ENCODE results near the gene CHM.
"Not testable (repeated sequence)": the region's sequence is repeated elsewhere in the genome, so short reads cannot be mapped to it uniquely, and the experiment has no call there.

CHM gene

GRCh38 chrX:85955510-85955909, 91.8 kb downstream of the CHM start:
- in situ Hi-C loops (cut with MboI; ENCODE audit: low sequenced_read_pairs, unreplicated experiment), result no loop called here
- TF ChIP-seq CTCF (IDR thresholded peaks at IDR 0.05; ENCODE audit: borderline replicate concordance, control extremely low read depth, extremely low read depth, insufficient read depth, missing control alignments), result no peak

GRCh38 chrX:85944751-85945150, 102.6 kb downstream of the CHM start:
- DNase-seq (ENCODE audit: low spot score); in situ Hi-C loops (cut with MboI; ENCODE audit: low sequenced_read_pairs, unreplicated experiment): not testable (repeated sequence)

More at GRCh38 chrX:85955510-85955909, 91.8 kb downstream of the CHM start:
- no peak for DNase-seq (ENCODE audit: low spot score)

GRCh38 chrX:85941275-85941674, 106.1 kb downstream of the CHM start:
- in situ Hi-C loops (cut with MboI; ENCODE audit: low sequenced_read_pairs, unreplicated experiment), result no loop called here
- DNase-seq (ENCODE audit: low spot score), result no peak
- no peak for TF ChIP-seq CTCF (IDR thresholded peaks at IDR 0.05; ENCODE audit: borderline replicate concordance, control extremely low read depth, extremely low read depth, insufficient read depth, missing control alignments)

GRCh38 chrX:85939942-85940341, 107.4 kb downstream of the CHM start:
- DNase-seq (ENCODE audit: low spot score); in situ Hi-C loops (cut with MboI; ENCODE audit: low sequenced_read_pairs, unreplicated experiment): not testable (repeated sequence)

GRCh38 chrX:85934399-85934798, 113.0 kb downstream of the CHM start:
- in situ Hi-C loops (cut with MboI; ENCODE audit: low sequenced_read_pairs, unreplicated experiment); DNase-seq (ENCODE audit: low spot score): not testable (repeated sequence)

GRCh38 chrX:85930099-85930498, 117.3 kb downstream of the CHM start:
- no peak for TF ChIP-seq CTCF (IDR thresholded peaks at IDR 0.05; ENCODE audit: borderline replicate concordance, control extremely low read depth, extremely low read depth, insufficient read depth, missing control alignments)
- DNase-seq (ENCODE audit: low spot score), result no peak
- in situ Hi-C loops (cut with MboI; ENCODE audit: low sequenced_read_pairs, unreplicated experiment), result no loop called here

GRCh38 chrX:85928606-85929005, 118.8 kb downstream of the CHM start:
- DNase-seq (ENCODE audit: low spot score), result no peak
- in situ Hi-C loops (cut with MboI; ENCODE audit: low sequenced_read_pairs, unreplicated experiment), result no loop called here
- TF ChIP-seq CTCF (IDR thresholded peaks at IDR 0.05; ENCODE audit: borderline replicate concordance, control extremely low read depth, extremely low read depth, insufficient read depth, missing control alignments), result no peak

GRCh38 chrX:85927740-85928139, 119.6 kb downstream of the CHM start:
- DNase-seq (ENCODE audit: low spot score), result no peak
- TF ChIP-seq CTCF (IDR thresholded peaks at IDR 0.05; ENCODE audit: borderline replicate concordance, control extremely low read depth, extremely low read depth, insufficient read depth, missing control alignments), result no peak
- in situ Hi-C loops (cut with MboI; ENCODE audit: low sequenced_read_pairs, unreplicated experiment), result no loop called here

All from GM13976 (cell line).